SKM-1 (cell line): ENCODE data around the gene LSM10.

Source experiments
- DNase-seq: peaks from one replicate; lab custom pipeline; 2025; ENCODE audit not compliant: unreplicated experiment; lab: John Stamatoyannopoulos, UW

The LSM10 gene

DNA sequence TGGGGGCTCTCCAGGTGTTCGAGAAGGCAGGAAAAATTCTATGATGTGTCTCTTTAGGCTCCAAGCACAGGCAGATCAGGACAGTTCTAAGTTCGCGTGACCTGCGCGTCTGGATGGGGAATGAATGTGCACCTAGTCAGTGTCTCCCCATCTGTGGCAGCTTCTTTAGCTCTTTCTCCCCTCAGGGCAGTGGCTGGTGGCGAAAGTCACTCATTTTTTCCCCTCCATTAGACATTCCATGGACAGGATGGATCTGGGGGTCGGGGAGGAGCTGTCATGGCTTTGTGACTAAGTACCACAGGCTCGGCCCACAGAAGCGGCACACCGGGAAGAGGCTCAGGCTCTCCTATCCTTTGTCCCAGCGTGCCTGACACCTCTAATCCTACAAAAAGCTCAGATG is 43.2 kb downstream of the LSM10 start:
- DNase-seq: no peak

DNA sequence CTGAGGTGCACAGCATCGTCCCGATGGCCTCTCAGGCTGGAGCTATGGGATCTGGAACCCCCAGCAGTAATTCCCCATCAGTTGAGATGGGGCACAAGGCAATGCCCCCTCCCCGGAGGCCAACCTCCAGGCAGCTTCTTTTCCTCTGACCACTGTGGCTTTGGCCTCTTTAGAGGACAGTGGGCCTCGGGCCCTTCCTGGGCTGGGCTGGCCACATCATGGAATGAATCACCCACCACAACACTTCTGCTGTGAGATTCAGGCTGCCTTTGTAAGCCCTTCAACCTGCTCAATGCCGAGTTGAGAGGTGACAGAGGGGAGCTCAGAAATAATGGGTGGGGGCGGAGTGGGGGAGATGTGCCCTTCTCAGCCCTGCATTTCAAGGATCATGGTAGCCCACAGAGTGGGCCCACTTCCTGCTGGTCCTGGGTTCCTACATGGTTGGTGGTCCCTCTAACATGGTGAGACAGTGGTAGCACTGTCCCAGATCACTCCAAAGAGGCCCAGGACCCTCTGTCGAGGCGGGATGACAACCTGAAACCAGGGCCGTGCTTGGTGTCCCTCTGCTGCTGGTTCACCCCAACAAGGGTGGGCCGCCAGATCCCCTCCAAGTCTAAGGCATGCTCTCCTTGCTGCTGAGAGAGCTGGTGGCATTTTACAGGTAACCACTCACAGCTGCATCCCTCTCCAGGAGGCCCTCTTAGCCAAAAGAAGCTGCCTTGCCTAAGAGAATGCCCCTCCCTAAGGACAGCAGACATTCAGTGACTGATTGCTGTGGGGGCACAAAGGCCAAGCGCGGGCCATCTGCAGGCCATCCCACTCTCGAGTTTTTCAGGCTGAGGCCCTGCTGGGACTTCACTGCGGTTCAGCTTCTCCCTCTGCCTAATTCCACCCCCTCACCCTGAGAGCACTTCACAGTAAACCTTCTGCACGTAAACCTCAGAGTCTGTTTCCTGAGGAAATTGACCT is 44.5 kb downstream of the LSM10 start:
- no peak for DNase-seq

DNA sequence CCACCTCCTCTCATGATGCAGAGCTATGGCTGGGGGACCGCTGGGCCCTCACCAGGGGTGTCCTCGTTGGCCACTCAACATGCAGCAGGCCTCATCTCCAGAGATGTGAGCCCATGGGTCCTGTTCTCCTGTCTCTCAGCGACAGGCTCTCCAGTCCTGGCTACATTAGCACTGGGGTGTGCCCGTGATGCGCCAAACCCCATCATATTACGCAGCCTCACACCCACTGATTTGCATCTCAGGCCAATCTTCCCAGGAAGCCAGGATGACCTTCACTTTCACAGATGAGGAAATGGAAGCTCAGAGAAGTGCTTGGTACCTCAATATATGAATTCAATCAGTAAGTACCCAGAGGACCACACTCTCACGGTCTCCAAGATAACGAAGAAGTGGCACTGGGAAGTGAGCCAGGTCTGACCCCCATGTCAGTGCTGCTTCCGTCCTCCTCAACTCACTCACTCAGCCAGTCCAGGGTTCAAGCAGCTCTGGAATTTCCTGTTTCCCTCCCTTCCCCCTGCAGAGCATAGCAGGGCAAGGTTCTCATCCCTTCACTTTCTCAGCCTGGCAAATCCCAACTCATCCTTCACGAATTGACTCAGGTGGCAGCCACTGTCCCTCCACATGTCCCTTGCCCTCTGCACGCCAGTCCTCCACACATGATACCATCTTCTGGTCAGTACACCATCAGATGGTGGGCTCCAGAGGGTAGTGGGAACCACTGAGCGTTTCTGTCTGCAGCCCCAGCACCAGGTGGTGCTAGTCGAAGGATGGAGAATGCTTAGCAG is 45.4 kb downstream of the LSM10 start:
- no peak for DNase-seq

DNA sequence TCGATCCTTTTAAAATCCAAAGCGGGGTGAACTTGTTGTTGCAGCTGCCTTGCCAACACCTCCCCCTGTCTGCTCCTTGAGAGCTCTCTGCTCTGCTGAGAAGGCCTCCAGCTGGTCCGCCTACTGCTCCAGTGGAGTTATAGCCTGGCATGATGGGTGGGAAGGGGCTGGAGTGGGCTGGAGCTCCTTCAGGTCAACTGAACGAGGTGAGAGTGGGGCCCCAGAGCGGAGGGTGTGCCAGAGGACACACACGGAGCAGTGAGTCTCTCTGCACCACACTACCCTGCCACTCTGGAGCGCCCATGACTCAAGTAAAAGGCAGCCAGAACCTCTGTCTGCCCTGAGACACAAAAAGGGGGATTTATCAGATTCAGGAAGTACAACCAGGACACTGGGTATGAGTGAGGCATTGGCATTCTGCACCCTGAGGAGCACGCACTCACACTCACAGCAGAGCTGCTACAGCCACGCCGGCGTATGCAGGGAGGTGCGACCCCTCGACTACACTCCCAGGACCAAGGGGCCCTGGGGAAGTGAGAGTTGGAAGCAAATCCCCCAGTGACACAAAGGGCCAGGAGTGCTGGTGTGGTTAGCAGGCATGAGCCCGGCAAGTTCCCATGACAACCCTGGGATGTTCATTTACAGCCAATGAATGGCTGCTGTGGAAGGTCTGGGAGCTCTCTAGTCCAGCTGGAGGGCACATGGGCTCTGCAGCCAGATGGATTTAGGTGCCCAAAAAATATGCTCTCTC is 46.3 kb downstream of the LSM10 start:
- DNase-seq: no peak

DNA sequence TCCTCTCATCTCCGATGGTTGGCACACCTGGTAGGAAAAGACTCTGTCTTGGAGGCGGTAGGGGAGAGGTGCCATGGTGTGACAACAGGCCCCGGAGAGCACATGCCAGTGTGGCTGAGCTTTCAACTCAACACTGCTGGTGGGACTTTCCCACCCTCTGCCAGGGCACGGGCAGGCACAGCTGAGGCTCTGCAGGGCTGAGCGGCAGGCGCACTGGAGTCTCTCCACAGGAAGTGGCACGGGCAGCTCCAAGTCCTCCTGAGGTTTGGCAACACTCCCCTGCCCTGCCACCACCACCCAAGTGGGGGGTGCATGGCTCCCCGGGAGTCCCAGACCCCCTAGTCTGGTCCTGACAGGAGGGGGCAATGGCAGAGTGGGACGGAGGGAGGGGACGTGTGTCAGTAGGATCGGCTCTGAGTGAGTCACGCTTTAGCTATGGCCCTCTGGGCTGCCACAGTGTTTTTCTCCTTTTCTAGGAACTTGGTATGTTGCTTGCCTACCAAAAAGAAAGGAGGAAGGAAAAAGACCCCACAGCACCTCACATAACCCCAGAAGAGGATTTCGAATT is 47.0 kb downstream of the LSM10 start:
- no peak for DNase-seq

DNA sequence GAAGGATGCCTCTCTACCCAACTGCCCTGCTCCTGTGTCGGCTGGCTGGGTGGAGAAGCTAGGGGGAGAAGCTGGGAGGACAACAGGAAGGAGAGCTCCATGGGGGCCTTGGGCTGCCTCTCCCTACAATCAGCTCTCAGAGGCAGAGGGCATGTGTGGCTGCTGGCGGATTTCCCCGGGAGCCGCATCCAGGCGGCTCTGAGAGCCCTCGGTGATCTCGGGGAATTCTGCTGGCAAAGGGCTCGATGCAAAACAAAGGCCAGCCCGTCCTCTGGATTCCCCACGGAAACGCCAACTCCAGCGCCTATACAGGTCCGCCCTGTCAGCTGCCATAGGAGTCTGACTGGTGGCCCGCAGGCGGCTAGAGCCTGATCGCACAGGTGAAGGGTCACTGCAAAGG is 47.9 kb downstream of the LSM10 start:
- DNase-seq: no peak

DNA sequence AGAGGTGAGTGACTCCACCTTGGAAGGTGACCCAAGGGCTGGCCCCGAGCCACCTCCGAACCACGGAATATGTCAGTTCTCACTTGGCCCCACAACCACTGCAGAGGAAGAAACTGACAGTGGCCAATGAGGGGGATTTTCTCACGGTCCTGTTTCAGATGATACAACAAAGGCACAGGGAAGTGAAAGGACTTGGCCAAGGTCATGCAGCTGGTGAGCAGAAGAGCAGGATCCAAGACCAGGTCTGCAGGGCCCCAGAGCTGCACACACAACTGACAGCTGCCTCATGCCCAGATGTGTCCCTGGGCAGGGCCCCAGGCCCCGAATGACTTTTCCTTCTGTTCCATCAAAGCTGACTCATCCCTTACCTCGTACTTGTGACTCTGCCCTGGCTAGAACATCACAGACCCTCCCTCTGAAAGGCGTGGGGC is 48.5 kb downstream of the LSM10 start:
- DNase-seq: no peak

DNA sequence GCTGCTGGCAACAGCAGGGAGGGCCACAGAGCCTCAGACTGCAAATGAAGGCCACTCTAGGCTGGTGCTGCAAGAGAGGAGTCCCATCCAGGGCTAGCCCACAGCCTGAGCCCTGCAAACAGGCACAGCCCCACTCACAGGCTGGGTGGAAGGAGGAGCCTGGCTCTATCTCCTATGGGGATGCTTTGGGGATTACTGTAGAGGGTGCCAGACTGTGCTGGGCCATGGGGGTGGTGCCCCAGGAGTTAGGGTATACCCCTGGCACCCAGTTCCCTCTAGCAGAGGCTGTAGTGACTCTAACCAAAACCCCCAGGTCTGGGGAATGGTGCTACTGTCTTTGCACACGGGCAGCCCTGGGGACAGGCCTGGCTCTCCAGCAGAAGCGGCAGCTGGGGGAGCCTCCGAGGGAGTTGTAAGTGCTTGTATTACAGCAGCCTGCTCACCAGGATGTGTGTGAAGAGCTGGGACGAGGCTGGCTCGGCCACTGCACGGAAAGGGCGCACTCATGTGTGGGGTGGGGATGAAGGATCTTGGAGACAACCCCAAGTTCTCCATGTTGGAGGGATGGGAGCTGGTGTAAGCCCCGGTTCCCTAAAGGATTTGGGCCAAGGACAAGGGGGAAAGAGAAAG is 50.9 kb downstream of the LSM10 start:
- no peak for DNase-seq

DNA sequence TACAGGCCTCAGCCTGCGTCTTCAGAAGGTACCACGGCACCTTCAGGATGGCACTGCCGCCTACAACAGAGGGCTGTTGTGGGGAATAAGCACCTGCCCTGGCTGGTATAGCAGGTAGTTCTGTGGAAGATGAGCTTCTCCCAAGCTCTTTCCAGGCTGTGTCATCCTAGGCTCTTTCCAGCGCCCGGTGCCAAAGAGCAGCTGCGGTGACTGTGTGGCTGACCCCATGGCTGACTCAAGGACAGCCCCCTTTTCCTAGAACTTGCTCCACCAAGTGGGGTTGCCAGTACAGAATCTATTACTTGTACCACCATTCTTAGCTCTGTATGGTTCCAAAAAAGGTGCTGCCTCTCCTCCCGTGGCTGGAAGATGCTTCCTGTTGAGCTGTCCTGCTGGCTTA is 52.4 kb downstream of the LSM10 start:
- no peak for DNase-seq

DNA sequence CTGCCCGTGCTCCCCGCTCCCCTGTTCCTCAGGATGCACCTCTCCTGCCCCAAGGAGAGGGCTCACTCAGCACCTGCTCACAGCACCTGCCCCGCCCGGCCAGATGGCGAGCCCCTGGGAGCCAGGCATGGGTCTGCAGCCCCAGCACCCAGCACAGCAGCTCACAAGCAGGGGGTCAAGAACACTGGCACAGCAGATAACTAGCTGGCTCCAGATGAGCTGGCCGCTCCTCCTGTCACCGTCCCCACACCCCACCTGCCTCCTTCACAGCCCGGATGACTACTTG is 53.4 kb downstream of the LSM10 start:
- DNase-seq: no peak

DNA sequence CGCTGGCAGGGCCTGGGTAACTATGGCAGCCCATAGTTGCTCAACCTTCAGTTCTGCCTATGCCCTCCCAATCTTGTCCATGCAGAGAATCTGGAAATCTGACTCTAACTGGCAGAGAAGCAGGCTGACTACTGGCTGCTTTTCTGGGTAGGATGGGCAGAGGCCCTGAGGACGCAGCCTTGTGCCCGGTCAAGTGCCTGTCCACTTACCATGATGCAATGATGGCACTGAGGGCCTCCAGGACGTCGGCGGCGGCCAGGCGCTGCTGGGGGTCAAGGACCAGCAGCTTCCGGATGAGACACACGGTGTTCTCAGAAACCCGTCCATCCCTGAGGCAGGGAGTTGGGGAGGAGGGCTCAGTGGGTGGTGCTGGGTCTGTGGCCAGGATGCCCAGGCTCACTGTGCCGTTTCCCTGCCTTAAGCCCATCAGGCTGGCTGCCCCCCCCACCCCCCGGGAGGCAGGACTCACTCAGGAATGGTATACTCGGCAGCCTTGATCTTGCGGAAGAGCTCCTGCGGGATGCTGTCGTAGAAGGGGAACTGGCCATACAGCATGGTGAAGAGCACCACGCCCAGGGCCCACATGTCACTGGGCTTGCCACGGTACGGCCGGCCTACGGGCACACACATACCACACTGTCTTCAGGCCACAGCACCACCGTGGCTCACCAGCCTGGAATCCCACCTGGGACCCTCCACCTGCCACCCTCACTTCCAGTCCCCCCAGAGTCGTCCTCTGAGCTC is 53.9 kb downstream of the LSM10 start:
- no peak for DNase-seq
